Thyroid gland (tissue), 4 donors: ENCODE data around the gene SCN1A. TPM values are rescaled to one million over a fixed set of nuclear protein-coding genes. Genes with fewer than 3 reads are reported as not detected.

Experiments
- DNase-seq, 2 donors: peaks; one replicate each; pipeline ENCODE4 v3.0.0-alpha.2; 2019
- H3K27ac ChIP-seq, 3 donors: fragments of 200-600 bp; sonication (generic); 1 replicate in 2 of 3; 2 replicates in 1 of 3; pipeline ENCODE4 v1.5.1; 2016 to 2019; ENCODE audit warnings: mild to moderate bottlenecking in 1 of 3, moderate library complexity in 1 of 3
- H3K27me3 ChIP-seq: fragments of 200-600 bp; sonication (generic); one replicate; pipeline ENCODE4 v1.5.1; 2019
- H3K36me3 ChIP-seq, 2 donors: fragments of 200-600 bp; sonication (generic); one replicate each; pipeline ENCODE4 v1.5.1; 2016 to 2019
- H3K4me1 ChIP-seq, 2 donors: fragments of 200-600 bp; sonication (generic); one replicate each; pipeline ENCODE4 v1.5.1; 2017 to 2019
- H3K4me3 ChIP-seq, 3 donors: fragments of 200-600 bp; sonication (generic); replicated peaks in 1 of 3; 1 replicate in 2 of 3; 2 replicates in 1 of 3; pipeline ENCODE4 v1.5.1; 2016; ENCODE audit warnings: mild to moderate bottlenecking in 1 of 3
- H3K9me3 ChIP-seq: fragments of 200-600 bp; sonication (generic); one replicate; pipeline ENCODE4 v1.5.1; 2017
- CTCF ChIP-seq, 6 experiments: fragments of 200-600 bp in 3 of 6; fragments of 450-650 bp in 3 of 6; sonication (generic) in 3 of 6; IDR thresholded peaks; one replicate each; pipeline ENCODE4 v1.5.1; 2016 to 2019; ENCODE audit warnings: antibody characterized with exemption in 6 of 6, mild to moderate bottlenecking in 2 of 6, inconsistent platforms in 1 of 6, moderate library complexity in 1 of 6
- POLR2A ChIP-seq, 2 donors: fragments of 450-650 bp; IDR thresholded peaks; one replicate each; pipeline ENCODE4 v1.6.1; 2017; ENCODE audit warnings: antibody characterized with exemption in 2 of 2, mild to moderate bottlenecking in 2 of 2, moderate library complexity in 1 of 2
- WGBS, 2 donors: methylation state at CpG; one replicate each; pipeline ENCODE4 v1.1.5; 2017; 5-methylcytosine and 5-hydroxymethylcytosine counted together
- intact Hi-C: fragments of 100-400 bp; cut with DNase I; formaldehyde crosslinking; loops from one replicate; pipeline ENCODE4 v1.15.1; 2023
- total RNA-seq, 4 donors: library from RNA; depleted of rRNA; stranded (reverse); fragments of >200 nt; gene quantifications; one replicate each; pipeline ENCODE4 v1.2.3, GENCODE V29; 2016

Gene SCN1A
- total RNA-seq, 4 donors from 2014 or later = not detected

DNA sequence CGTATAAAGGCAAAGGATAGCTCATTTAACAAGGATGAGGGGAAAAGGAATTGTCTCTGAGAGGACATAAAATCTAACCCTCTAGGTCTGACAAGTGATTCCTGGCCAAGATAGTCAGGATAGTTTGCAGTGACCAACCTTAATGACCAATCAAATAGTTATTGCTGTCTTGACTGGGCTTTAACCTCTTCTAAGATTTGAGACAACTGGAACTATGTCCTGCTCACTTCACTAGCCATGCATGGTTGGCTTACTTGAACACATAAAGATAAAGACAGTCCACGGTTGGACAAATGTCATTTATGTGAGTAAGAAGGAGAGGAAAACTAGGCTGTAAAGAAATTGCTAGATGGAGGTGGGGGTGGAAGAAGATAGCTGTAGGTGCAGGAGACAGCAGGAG lies 53.8 kb downstream of the SCN1A start:
- intact Hi-C loops = no loop called here
- H3K4me1 ChIP-seq = no peaks in the 10 kb centered on the region
- no peaks in the 10 kb centered on the region for H3K27me3 ChIP-seq
- TF ChIP-seq CTCF (IDR thresholded peaks at IDR 0.05) (no peak), POLR2A (IDR thresholded peaks at IDR 0.05) (no peak)
- DNase-seq = no peak
- H3K4me3 ChIP-seq = no peak overlapping the region
- WGBS, 2 donors = 52 to 68% methylated on average over 2 of the region's 2 CpGs
- no peaks in the 10 kb centered on the region for H3K36me3 ChIP-seq
- H3K27ac ChIP-seq = no peak overlapping the region
- no peaks in the 10 kb centered on the region for H3K9me3 ChIP-seq

- no peaks in the 10 kb centered on the region for H3K4me1 ChIP-seq
- no peaks in the 10 kb centered on the region for H3K9me3 ChIP-seq
- intact Hi-C loops = no loop called here
- H3K27me3 ChIP-seq = no peaks in the 10 kb centered on the region
- no peak for TF ChIP-seq CTCF (IDR thresholded peaks at IDR 0.05)
- TF ChIP-seq POLR2A (IDR thresholded peaks at IDR 0.05) = no peak
- H3K27ac ChIP-seq = no peak overlapping the region
- no peak overlapping the region for H3K4me3 ChIP-seq
- WGBS, 2 donors = 65 to 70% methylated on average over 3 of the region's 3 CpGs
- DNase-seq = no peak
- no peaks in the 10 kb centered on the region for H3K36me3 ChIP-seq
Measured at GRCh38 chr2:166070231-166070630, 57.6 kb downstream of the SCN1A start.

GRCh38 chr2:166068981-166069380 lies 58.8 kb downstream of the SCN1A start:
- no peaks in the 10 kb centered on the region for H3K9me3 ChIP-seq
- no peak overlapping the region for H3K27ac ChIP-seq
- no peak overlapping the region for H3K4me3 ChIP-seq
- intact Hi-C loops = no loop called here
- H3K36me3 ChIP-seq = no peaks in the 10 kb centered on the region
- 61 to 71% methylated on average over 1 of the region's 1 CpG for WGBS, 2 donors
- H3K4me1 ChIP-seq = no peaks in the 10 kb centered on the region
- H3K27me3 ChIP-seq = no peaks in the 10 kb centered on the region
- no peak for DNase-seq
- TF ChIP-seq CTCF (IDR thresholded peaks at IDR 0.05) = no peak
- TF ChIP-seq POLR2A (IDR thresholded peaks at IDR 0.05) = no peak

DNA sequence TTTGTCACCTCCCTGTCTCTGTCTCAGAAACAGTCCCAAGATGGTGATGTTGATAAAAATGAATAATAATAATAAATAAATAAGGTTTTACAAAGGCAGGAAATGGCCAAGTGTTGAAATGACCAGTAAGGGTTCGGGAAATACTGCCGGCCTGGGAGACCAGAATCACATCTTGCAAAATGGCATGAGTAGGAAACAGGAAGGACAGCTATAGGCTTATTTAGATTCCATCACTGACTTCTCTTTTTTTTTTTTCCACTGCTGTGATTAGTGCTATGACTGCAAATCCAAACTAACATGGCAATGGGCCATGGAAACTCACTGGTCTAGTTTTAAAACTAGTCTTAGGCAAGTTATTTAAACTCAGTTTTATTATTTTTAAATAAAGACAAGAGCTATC lies 60.6 kb downstream of the SCN1A start:
- no peak for TF ChIP-seq POLR2A (IDR thresholded peaks at IDR 0.05)
- no peak for TF ChIP-seq CTCF (IDR thresholded peaks at IDR 0.05)
- H3K4me1 ChIP-seq = no peaks in the 10 kb centered on the region
- H3K36me3 ChIP-seq = no peaks in the 10 kb centered on the region
- intact Hi-C loops = no loop called here
- no peak overlapping the region for H3K4me3 ChIP-seq
- H3K27me3 ChIP-seq = no peaks in the 10 kb centered on the region
- WGBS, 2 donors = 70 to 79% methylated on average over 2 of the region's 2 CpGs
- H3K9me3 ChIP-seq = no peaks in the 10 kb centered on the region
- DNase-seq = no peak
- H3K27ac ChIP-seq = no peak overlapping the region

GRCh38 chr2:166060191-166060590 lies 67.6 kb downstream of the SCN1A start:
- 73 to 94% methylated on average over 4 of the region's 4 CpGs for WGBS, 2 donors
- H3K27me3 ChIP-seq = no peaks in the 10 kb centered on the region
- H3K4me1 ChIP-seq = no peaks in the 10 kb centered on the region
- TF ChIP-seq POLR2A (IDR thresholded peaks at IDR 0.05) (no peak), CTCF (IDR thresholded peaks at IDR 0.05) (no peak)
- no peak overlapping the region for H3K27ac ChIP-seq
- H3K36me3 ChIP-seq = no peaks in the 10 kb centered on the region
- intact Hi-C loops = no loop called here
- H3K4me3 ChIP-seq = no peak overlapping the region
- no peak for DNase-seq
- no peaks in the 10 kb centered on the region for H3K9me3 ChIP-seq
